ENCODE measurements around the gene COPS7A.

DNA sequence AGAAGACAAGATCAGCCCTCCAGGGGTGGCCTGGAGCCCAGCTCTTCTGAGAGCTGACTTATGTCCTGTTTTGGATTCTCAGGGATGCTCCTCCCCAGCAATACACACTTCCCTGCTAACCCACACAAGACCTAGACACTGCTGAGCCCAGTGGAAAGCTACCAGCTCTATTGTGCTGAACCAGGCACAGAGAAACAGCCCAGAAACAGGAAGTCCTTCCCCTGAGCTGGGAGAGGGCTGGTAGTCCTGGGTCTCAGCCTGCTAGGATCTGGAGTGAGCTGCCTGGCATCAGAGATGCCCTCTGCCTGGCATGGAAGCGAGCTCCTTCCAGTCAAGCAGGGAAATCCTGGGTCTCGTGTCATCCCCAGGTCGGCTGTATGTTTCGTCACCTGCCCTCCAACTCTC, 47.2 kb downstream of the COPS7A start:
- TF ChIP-seq SP1 (IDR thresholded peaks at IDR 0.05; ENCODE audit: low read depth) = no peak
- TF ChIP-seq, protein P1, sequence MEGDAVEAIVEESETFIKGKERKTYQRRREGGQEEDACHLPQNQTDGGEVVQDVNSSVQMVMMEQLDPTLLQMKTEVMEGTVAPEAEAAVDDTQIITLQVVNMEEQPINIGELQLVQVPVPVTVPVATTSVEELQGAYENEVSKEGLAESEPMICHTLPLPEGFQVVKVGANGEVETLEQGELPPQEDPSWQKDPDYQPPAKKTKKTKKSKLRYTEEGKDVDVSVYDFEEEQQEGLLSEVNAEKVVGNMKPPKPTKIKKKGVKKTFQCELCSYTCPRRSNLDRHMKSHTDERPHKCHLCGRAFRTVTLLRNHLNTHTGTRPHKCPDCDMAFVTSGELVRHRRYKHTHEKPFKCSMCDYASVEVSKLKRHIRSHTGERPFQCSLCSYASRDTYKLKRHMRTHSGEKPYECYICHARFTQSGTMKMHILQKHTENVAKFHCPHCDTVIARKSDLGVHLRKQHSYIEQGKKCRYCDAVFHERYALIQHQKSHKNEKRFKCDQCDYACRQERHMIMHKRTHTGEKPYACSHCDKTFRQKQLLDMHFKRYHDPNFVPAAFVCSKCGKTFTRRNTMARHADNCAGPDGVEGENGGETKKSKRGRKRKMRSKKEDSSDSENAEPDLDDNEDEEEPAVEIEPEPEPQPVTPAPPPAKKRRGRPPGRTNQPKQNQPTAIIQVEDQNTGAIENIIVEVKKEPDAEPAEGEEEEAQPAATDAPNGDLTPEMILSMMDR (IDR thresholded peaks at IDR 0.05 in 2 of 3, conservative IDR thresholded peaks at IDR 0.05 in 1 of 3; ENCODE audit: borderline replicate concordance in 1 of 3, insufficient read depth in 1 of 3, low read depth in 2 of 3, low read length in 2 of 3) = no peak
- TF ChIP-seq RAD21 (IDR thresholded peaks at IDR 0.05; ENCODE audit: low read depth) = no peak
- TF ChIP-seq, protein P2, sequence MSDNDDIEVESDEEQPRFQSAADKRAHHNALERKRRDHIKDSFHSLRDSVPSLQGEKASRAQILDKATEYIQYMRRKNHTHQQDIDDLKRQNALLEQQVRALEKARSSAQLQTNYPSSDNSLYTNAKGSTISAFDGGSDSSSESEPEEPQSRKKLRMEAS (IDR thresholded peaks at IDR 0.05) = no peak
- TF ChIP-seq EZH2phosphoT487 (IDR thresholded peaks at IDR 0.05; ENCODE audit: borderline replicate concordance) = no peak

Measured in HCT116 (cell line).